Smooth muscle cell (in vitro differentiated cells): Measurements from ENCODE around the gene PEX14. TPM values are rescaled to one million over a fixed set of nuclear protein-coding genes. Genes with fewer than 3 reads are reported as not detected.

Experiments
- DNase-seq: peaks from one replicate; lab custom pipeline; 2025; ENCODE audit not compliant: unreplicated experiment; lab: John Stamatoyannopoulos, UW
- H2AFZ ChIP-seq: fragments of 200-600 bp; sonication (generic); 2 replicates; pipeline ENCODE4 v1.6.0; 2016; ENCODE audit warnings: antibody characterized with exemption, low read depth, mild to moderate bottlenecking
- H3F3A ChIP-seq: fragments of 200-600 bp; sonication (generic); 2 replicates; pipeline ENCODE4 v1.6.0; 2017; ENCODE audit warnings: antibody characterized with exemption, low read depth
- H3K27ac ChIP-seq: fragments of 200-600 bp; sonication (generic); 2 replicates; pipeline ENCODE4 v1.5.1; 2016; ENCODE audit warnings: low read depth, mild to moderate bottlenecking
- H3K27me3 ChIP-seq: fragments of 200-600 bp; sonication (generic); 2 replicates; pipeline ENCODE4 v1.6.1; 2016; ENCODE audit warnings: low read depth, mild to moderate bottlenecking
- H3K36me3 ChIP-seq: fragments of 200-600 bp; sonication (generic); 2 replicates; pipeline ENCODE4 v1.5.1; 2016; ENCODE audit warnings: low read depth
- H3K4me1 ChIP-seq: fragments of 200-600 bp; sonication (generic); 2 replicates; pipeline ENCODE4 v1.5.1; 2016; ENCODE audit warnings: low read depth
- H3K4me2 ChIP-seq: fragments of 200-600 bp; sonication (generic); 2 replicates; pipeline ENCODE4 v1.6.0; 2016; ENCODE audit warnings: mild to moderate bottlenecking
- H3K4me3 ChIP-seq: fragments of 200-600 bp; sonication (generic); 2 replicates; pipeline ENCODE4 v1.5.1; 2016; ENCODE audit warnings: mild to moderate bottlenecking
- H3K79me2 ChIP-seq: fragments of 200-600 bp; sonication (generic); 2 replicates; pipeline ENCODE4 v1.6.0; 2016; ENCODE audit warnings: low read depth, mild to moderate bottlenecking
- H3K9ac ChIP-seq: fragments of 200-600 bp; sonication (generic); 2 replicates; pipeline ENCODE4 v1.6.0; 2016; ENCODE audit warnings: low read depth
- H3K9me3 ChIP-seq: fragments of 200-600 bp; sonication (generic); replicated peaks from 2 replicates; pipeline ENCODE4 v1.5.1; 2016; ENCODE audit warnings: low read depth
- H4K20me1 ChIP-seq: fragments of 200-600 bp; sonication (generic); 2 replicates; pipeline ENCODE4 v1.6.0; 2016; ENCODE audit warnings: low read depth
- WGBS: methylation state at CpG from one replicate; pipeline ENCODE4 v1.1.7; 2016; ENCODE audit warnings: low lambda C conversion rate; 5-methylcytosine and 5-hydroxymethylcytosine counted together
- polyA plus RNA-seq: library from polyadenylated mRNA; unstranded; fragments of >200 nt; fragmentation: Nextera tagmentation; extraction: Ambion mirVana; gene quantifications from 2 replicates; pipeline ENCODE4 v1.2.1, GENCODE V29; 2016
- total RNA-seq: library from RNA; depleted of rRNA; stranded (reverse); fragments of >200 nt; gene quantifications from 2 replicates; pipeline ENCODE4 v1.2.3, GENCODE V29; 2014
- TF ChIP-seq, protein P1 (sequence below): fragments of 200-600 bp; sonication (generic); IDR thresholded peaks from 2 replicates; pipeline ENCODE4 v1.5.1; 2017; ENCODE audit warnings: borderline replicate concordance, mild to moderate bottlenecking, antibody characterized with exemption; ENCODE audit not compliant: insufficient read depth, poor library complexity, severe bottlenecking

The PEX14 gene
- total and polyA plus RNA-seq, 2 experiments from 2014 or later, result 14.2 to 15.2 TPM

DNA sequence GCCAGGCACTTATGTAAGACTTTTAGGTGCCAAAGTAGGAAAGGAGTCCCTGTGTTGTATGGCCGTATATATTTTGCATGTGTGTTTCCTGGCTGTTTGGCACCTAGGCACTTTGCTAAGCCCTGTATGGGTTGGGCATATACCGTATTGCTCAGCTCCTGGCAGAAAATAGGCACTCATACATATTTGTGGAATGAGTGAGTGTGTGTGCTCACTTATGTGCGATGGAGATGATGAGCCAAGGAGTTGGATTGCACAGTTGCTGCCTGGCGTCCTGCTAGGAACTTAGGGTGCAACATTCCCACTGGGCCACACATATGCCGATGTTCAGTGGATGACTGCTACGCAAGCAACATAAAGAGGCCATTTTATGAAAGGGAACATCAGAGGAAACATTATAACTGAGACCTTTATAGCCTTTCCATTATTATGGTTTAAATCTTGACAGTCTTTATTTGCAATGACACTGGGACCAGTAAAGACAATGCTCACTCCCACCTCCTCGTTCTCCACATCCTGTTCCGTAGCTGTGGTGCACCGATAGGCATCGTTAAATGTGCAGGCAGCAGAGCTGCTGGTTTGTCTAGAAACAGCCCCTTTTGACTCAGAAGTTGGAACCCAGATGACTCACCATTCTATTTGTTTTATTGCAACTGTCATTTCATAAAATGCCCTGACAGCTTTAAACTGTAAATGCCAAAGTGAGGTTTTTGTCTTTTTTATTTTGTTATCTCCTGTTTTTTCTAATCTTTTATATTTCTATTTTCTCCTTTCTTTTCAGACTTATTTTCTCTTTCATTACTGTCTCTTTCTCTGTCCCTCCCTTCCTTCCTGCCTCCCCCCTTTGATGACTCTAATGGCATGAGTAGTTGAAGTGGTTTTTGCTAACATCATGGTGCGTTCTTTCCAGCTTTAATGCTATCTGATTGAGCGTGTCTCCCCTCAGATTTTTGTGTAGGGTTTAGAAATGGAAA is 36.1 kb downstream of the PEX14 start:
- Histone ChIP-seq H4K20me1 (peaks cover 98% of the 10 kb centered on the region), H3K27ac (peak overlapping the region; percentile 83), H3K9me3 (no peaks in the 10 kb centered on the region), H3K27me3 (no peaks in the 10 kb centered on the region), H3K4me3 (no peak overlapping the region), H3K4me1 (peaks cover 26% of the 10 kb centered on the region), H3K4me2 (peak overlapping the region; percentile 76), H2AFZ (no peak overlapping the region), H3K36me3 (no peaks in the 10 kb centered on the region), H3K9ac (peak overlapping the region; percentile 34), H3F3A (peaks cover 21% of the 10 kb centered on the region), H3K79me2 (peaks cover 30% of the 10 kb centered on the region)
- 26% methylated on average over 12 of the region's 12 CpGs for WGBS
- no peak for DNase-seq
- TF ChIP-seq, protein P1, sequence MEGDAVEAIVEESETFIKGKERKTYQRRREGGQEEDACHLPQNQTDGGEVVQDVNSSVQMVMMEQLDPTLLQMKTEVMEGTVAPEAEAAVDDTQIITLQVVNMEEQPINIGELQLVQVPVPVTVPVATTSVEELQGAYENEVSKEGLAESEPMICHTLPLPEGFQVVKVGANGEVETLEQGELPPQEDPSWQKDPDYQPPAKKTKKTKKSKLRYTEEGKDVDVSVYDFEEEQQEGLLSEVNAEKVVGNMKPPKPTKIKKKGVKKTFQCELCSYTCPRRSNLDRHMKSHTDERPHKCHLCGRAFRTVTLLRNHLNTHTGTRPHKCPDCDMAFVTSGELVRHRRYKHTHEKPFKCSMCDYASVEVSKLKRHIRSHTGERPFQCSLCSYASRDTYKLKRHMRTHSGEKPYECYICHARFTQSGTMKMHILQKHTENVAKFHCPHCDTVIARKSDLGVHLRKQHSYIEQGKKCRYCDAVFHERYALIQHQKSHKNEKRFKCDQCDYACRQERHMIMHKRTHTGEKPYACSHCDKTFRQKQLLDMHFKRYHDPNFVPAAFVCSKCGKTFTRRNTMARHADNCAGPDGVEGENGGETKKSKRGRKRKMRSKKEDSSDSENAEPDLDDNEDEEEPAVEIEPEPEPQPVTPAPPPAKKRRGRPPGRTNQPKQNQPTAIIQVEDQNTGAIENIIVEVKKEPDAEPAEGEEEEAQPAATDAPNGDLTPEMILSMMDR, result no peak

DNA sequence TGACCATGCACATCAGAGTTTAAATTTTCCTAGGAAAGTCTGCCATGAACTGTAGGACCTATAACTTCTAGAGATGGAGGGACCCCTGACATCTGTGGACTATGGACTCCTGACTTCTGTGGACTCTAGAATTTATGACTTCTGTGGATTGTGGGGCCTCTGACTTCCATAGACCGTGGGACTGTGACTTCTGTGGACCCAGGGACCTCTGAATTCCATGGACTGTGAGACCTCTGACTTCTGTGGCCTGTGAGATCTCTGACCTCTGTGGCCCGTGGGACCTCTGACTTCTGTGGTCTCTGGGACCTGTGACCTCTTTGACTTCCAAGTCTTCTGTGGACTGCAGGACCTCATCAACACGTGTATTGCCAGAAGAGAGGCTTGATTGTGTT is 36.7 kb downstream of the PEX14 start:
- H3K27me3 ChIP-seq, result no peaks in the 10 kb centered on the region
- no peak overlapping the region for H3K4me3 ChIP-seq
- peak overlapping the region; percentile 83 for H3K27ac ChIP-seq
- peaks cover 26% of the 10 kb centered on the region for H3K4me1 ChIP-seq
- WGBS, result 88% methylated on average over 3 of the region's 3 CpGs
- peak overlapping the region; percentile 34 for H3K9ac ChIP-seq
- no peaks in the 10 kb centered on the region for H3K9me3 ChIP-seq
- no peak for DNase-seq
- peaks cover 98% of the 10 kb centered on the region for H4K20me1 ChIP-seq
- H3F3A ChIP-seq, result peaks cover 20% of the 10 kb centered on the region
- H3K79me2 ChIP-seq, result peaks cover 30% of the 10 kb centered on the region
- H3K4me2 ChIP-seq, result peak overlapping the region; percentile 76
- TF ChIP-seq, protein P1, result no peak
- H2AFZ ChIP-seq, result no peak overlapping the region
- no peaks in the 10 kb centered on the region for H3K36me3 ChIP-seq

DNA sequence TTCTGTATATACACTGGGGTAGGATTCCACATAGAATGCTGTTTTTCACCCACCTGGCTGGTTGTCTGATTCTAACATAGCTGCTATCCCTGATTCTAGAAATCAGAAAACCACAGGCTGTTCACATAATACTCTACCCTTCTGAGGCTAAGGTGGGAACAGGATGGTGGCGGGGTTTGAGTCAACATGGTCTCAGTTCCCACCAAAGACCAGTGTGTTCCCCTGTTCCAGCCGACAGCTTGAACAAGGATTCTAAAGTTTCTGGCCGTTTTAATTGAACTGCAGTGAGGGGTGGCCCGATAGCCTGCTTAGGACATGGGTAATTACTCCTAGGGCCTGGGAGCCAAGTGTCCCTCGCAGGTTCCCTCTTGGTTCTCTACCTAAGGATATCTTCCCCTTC is 38.4 kb downstream of the PEX14 start:
- TF ChIP-seq, protein P1, result no peak
- H3K4me3 ChIP-seq, result no peak overlapping the region
- 88% methylated on average over 5 of the region's 5 CpGs for WGBS
- H4K20me1 ChIP-seq, result peaks cover 98% of the 10 kb centered on the region
- H3K9me3 ChIP-seq, result no peaks in the 10 kb centered on the region
- DNase-seq, result no peak
- peaks cover 16% of the 10 kb centered on the region for H3F3A ChIP-seq
- H3K36me3 ChIP-seq, result no peaks in the 10 kb centered on the region
- H3K79me2 ChIP-seq, result peaks cover 30% of the 10 kb centered on the region
- no peak overlapping the region for H3K4me2 ChIP-seq
- H3K9ac ChIP-seq, result no peak overlapping the region
- no peak overlapping the region for H2AFZ ChIP-seq
- no peaks in the 10 kb centered on the region for H3K27me3 ChIP-seq
- H3K27ac ChIP-seq, result no peak overlapping the region
- H3K4me1 ChIP-seq, result peaks cover 26% of the 10 kb centered on the region
